Gastrocnemius medialis (tissue), 4 donors: ENCODE data around the gene TEX30. TPM values are rescaled to one million over a fixed set of nuclear protein-coding genes. Genes with fewer than 3 reads are reported as not detected.

ENCODE experiments used
- ATAC-seq, 2 donors: fragments of 150-250 bp; one replicate each; pipeline ENCODE4 v1.9.1; 2016
- DNase-seq, 2 donors: peaks; one replicate each; pipeline ENCODE4 v3.0.0-alpha.2; 2019
- H3K27ac ChIP-seq, 4 donors: fragments of 200-600 bp; sonication (generic); 1 replicate in 1 of 4; 2 replicates in 3 of 4; pipeline ENCODE4 v1.5.1; 2016 to 2018; ENCODE audit warnings: mild to moderate bottlenecking in 2 of 4, moderate library complexity in 1 of 4
- H3K27me3 ChIP-seq, 3 donors: fragments of 200-600 bp; sonication (generic) in 2 of 3; 1 replicate in 1 of 3; 2 replicates in 2 of 3; pipeline versions ENCODE4 v1.5.1 to v1.6.0; 2016 to 2019; ENCODE audit warnings: mild to moderate bottlenecking in 1 of 3, moderate library complexity in 1 of 3
- H3K36me3 ChIP-seq, 2 donors: fragments of 200-600 bp; sonication (generic) in 1 of 2; one replicate each; pipeline ENCODE4 v1.5.1; 2017 to 2018
- H3K4me1 ChIP-seq, 2 donors: fragments of 200-600 bp; sonication (generic) in 1 of 2; one replicate each; pipeline ENCODE4 v1.5.1; 2016 to 2017; ENCODE audit warnings: mild to moderate bottlenecking in 2 of 2
- H3K4me3 ChIP-seq, 4 donors: fragments of 200-600 bp; sonication (generic) in 3 of 4; 1 replicate in 1 of 4; 2 replicates in 3 of 4; pipeline ENCODE4 v1.5.1; 2016 to 2019; ENCODE audit warnings: mild to moderate bottlenecking in 2 of 4
- H3K9me3 ChIP-seq, 3 donors: fragments of 200-600 bp; sonication (generic) in 2 of 3; 1 replicate in 1 of 3; 2 replicates in 2 of 3; pipeline ENCODE4 v1.5.1; 2016 to 2019
- CTCF ChIP-seq, 5 experiments: fragments of 450-650 bp in 3 of 5; fragments of 200-600 bp in 2 of 5; sonication (generic) in 2 of 5; IDR thresholded peaks in 4 of 5; conservative IDR thresholded peaks in 1 of 5; 1 replicate in 4 of 5; 2 replicates in 1 of 5; pipeline ENCODE4 v1.5.1; 2016 to 2019; ENCODE audit warnings: antibody characterized with exemption in 5 of 5, mild to moderate bottlenecking in 3 of 5, moderate library complexity in 3 of 5
- POLR2A ChIP-seq, 2 donors: fragments of 450-650 bp; IDR thresholded peaks; one replicate each; pipeline ENCODE4 v1.6.1; 2017; ENCODE audit warnings: antibody characterized with exemption in 2 of 2, mild to moderate bottlenecking in 2 of 2, moderate library complexity in 2 of 2
- in situ Hi-C, 4 donors: fragments of 200-750 bp; cut with MboI; loops; one replicate each; pipeline versions ENCODE4 v1.15.0 to v1.8.0; 2017; ENCODE audit warnings: low sequenced_read_pairs in 4 of 4
- intact Hi-C: fragments of 100-400 bp; cut with DNase I; formaldehyde crosslinking; loops from one replicate; pipeline ENCODE4 v1.15.1; 2023; ENCODE audit warnings: low total_unique reads
- total RNA-seq, 4 donors: library from RNA; depleted of rRNA; stranded (reverse); fragments of >200 nt; gene quantifications; one replicate each; pipeline versions ENCODE4 v1.1.0 to v1.2.3, GENCODE V29; 2016

Gene TEX30
- 10 to 100 TPM in 2 of 4 donors, 1 to 10 TPM in 2; 3.5 to 11.6 (median 10.2) TPM for total RNA-seq

DNA sequence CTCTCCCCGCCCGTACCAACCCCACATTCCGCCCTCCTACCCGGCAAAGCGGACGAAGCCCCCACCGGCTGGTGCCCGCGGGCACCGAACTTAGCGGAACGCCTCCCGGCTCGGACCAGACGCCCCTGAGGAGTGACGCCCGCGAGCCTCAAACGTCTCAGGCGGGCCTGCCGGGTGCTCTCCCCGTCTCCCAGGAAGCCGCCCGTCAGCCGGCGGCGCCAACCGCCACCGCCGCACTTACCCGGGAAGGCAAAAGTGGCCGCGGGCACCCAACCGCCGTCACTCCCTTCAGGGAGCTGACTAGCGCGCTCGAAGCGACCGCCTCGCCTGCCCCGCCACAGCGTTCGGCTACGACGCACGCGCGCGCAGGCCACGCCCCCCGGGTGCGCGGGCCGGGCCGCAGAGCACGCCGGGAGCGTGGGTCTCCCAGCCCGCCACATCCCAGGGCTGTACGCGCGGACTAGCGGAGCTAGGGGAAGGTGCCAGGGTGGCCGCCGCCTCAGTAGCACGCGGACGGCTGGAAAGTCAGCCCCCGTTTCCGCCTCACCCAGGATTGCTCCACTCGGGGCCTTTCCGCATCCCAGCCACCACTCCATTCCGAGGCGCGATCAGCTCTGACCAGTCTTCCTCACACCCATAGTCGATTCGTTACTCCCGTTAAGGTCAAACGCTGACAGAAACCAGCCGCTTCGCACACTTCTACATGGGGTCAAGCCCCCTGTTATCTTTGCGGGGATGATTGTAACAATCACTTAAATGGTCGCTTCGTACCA, at the start of gene TEX30:
TEX30 (minus strand) TSS at position 346 of the 773 bp plus-strand sequence. CDS start 3,760 bp downstream, outside the sequence.
- Histone ChIP-seq H3K27me3 (no peaks in the 10 kb centered on the region), H3K27ac (peak within 1 kb of the TSS; percentile 80 to 85 (median 80)), H3K9me3 (no peaks in the 10 kb centered on the region), H3K4me3 (peak within 1 kb of the TSS; percentile 72 to 91 (median 74)), H3K4me1 (peaks cover 7 to 9% of the 10 kb centered on the region in 2 donors), H3K36me3 (no peaks in the 10 kb centered on the region)
- in situ Hi-C loops (no loop called here), intact Hi-C loops (loop anchor here (1.0 to 2.0 kb wide), 3 partner anchors 26 to 177 kb away; partner anchors contain the start of genes BIVM and TPP2)
- ATAC-seq (peak; percentile 96), DNase-seq (peak; percentile 50 to 73)
- TF ChIP-seq CTCF (IDR thresholded peaks at IDR 0.05 in 4 of 5, conservative IDR thresholded peaks at IDR 0.05 in 1 of 5) (no peak), POLR2A (IDR thresholded peaks at IDR 0.05) (peak; percentile 81 to 86)

- Histone ChIP-seq H3K27me3 (no peaks in the 10 kb centered on the region), H3K4me3 (no peak overlapping the region), H3K27ac (no peak overlapping the region), H3K4me1 (peaks cover 0 to 9% of the 10 kb centered on the region in 2 donors), H3K36me3 (peaks cover 0 to 33% of the 10 kb centered on the region in 2 donors), H3K9me3 (no peaks in the 10 kb centered on the region)
- ATAC-seq = no peak
- DNase-seq = no peak
- intact Hi-C loops (no loop called here), in situ Hi-C loops (no loop called here)
- no peak for TF ChIP-seq CTCF (IDR thresholded peaks at IDR 0.05 in 4 of 5, conservative IDR thresholded peaks at IDR 0.05 in 1 of 5)
- TF ChIP-seq POLR2A (IDR thresholded peaks at IDR 0.05) = no peak
These were observed 44.3 kb upstream of the TEX30 start for GRCh38 chr13:102817907-102818306.

GRCh38 chr13:102817241-102817640, 43.7 kb upstream of the TEX30 start:
- Histone ChIP-seq H3K36me3 (peaks cover 0 to 27% of the 10 kb centered on the region in 2 donors), H3K27ac (no peak overlapping the region)
- in situ Hi-C loops = no loop called here

GRCh38 chr13:102816708-102817107, 43.1 kb upstream of the TEX30 start:
- DNase-seq = no peak
- H3K27ac ChIP-seq = no peak overlapping the region
- H3K27me3 ChIP-seq = no peaks in the 10 kb centered on the region
- no peak for ATAC-seq
- TF ChIP-seq CTCF (IDR thresholded peaks at IDR 0.05 in 4 of 5, conservative IDR thresholded peaks at IDR 0.05 in 1 of 5) = no peak
- no peak for TF ChIP-seq POLR2A (IDR thresholded peaks at IDR 0.05)
- H3K9me3 ChIP-seq = no peaks in the 10 kb centered on the region
- peaks cover 0 to 14% of the 10 kb centered on the region in 2 donors for H3K4me1 ChIP-seq
- H3K4me3 ChIP-seq = no peak overlapping the region
- in situ Hi-C loops (no loop called here), intact Hi-C loops (no loop called here)
- peaks cover 0 to 25% of the 10 kb centered on the region in 2 donors for H3K36me3 ChIP-seq

More at GRCh38 chr13:102817241-102817640, 43.7 kb upstream of the TEX30 start:
- H3K27me3 ChIP-seq = no peaks in the 10 kb centered on the region
- intact Hi-C loops = no loop called here
- TF ChIP-seq POLR2A (IDR thresholded peaks at IDR 0.05) (no peak), CTCF (IDR thresholded peaks at IDR 0.05 in 4 of 5, conservative IDR thresholded peaks at IDR 0.05 in 1 of 5) (no peak)
- no peaks in the 10 kb centered on the region for H3K9me3 ChIP-seq
- ATAC-seq (no peak), DNase-seq (no peak)
- no peak overlapping the region for H3K4me3 ChIP-seq
- peaks cover 0 to 14% of the 10 kb centered on the region in 2 donors for H3K4me1 ChIP-seq
